ENCODE results near the gene ITK.

The ITK gene

DNA sequence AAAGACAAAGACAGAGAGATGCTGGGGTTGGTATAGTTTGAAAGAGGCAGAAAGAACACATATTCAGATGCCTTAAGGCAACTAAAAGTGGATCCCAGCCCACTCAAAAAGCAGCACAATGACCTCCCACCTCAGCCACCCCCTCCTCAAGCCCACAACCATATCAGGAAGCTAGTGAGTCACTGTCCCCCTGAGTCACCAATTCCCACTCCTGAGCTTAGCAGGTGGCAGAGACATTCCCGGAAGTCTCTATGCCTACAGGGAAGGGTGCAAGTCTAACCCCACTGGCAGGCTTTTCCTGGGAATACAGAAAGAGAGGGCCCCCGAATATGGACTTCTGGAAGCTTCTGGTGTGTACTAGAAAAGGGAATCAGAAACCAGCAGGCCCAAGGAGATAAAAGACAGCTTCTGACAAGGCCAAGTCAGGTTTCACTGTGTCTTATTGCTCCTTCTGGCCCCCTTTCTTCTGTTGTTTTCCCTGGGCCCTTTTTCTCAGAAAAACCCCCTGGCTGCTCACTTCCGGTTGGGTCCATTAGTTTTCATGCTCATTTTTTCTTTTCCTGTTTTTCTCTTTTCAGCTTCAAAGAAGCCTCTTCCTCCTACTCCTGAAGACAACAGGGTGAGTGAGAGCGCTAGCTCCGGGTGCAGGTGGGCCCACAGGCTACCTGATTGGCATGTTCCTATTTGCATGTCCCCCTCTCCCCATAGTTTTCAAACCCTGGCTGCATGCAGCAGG, 36.8 kb downstream of the ITK start:
- DNase-seq (ENCODE audit: low read depth): no peak

GRCh38 chr5:157219491-157220271, 39.0 kb downstream of the ITK start:
- no peak for TF ChIP-seq CTCF (IDR thresholded peaks at IDR 0.05; ENCODE audit: control insufficient read depth, extremely low read depth, insufficient read depth)
- DNase-seq (ENCODE audit: low read depth): no peak
- H3K4me3 ChIP-seq (ENCODE audit: low read depth, low read length): no peak overlapping the region

More for the DNA sequence above, 36.8 kb downstream of the ITK start:
- H3K4me3 ChIP-seq (ENCODE audit: low read depth, low read length): no peak overlapping the region
- TF ChIP-seq CTCF (IDR thresholded peaks at IDR 0.05; ENCODE audit: control insufficient read depth, extremely low read depth, insufficient read depth): no peak

- no peak for DNase-seq (ENCODE audit: low read depth)
- H3K4me3 ChIP-seq (ENCODE audit: low read depth, low read length): no peak overlapping the region
- TF ChIP-seq CTCF (IDR thresholded peaks at IDR 0.05; ENCODE audit: control insufficient read depth, extremely low read depth, insufficient read depth): no peak
Observed at GRCh38 chr5:157221959-157222358, 41.3 kb downstream of the ITK start.

GRCh38 chr5:157222506-157223230, 42.0 kb downstream of the ITK start:
- DNase-seq (ENCODE audit: low read depth): no peak
- no peak for TF ChIP-seq CTCF (IDR thresholded peaks at IDR 0.05; ENCODE audit: control insufficient read depth, extremely low read depth, insufficient read depth)
- no peak overlapping the region for H3K4me3 ChIP-seq (ENCODE audit: low read depth, low read length)

- H3K4me3 ChIP-seq (ENCODE audit: low read depth, low read length): no peak overlapping the region
- no peak for DNase-seq (ENCODE audit: low read depth)
- no peak for TF ChIP-seq CTCF (IDR thresholded peaks at IDR 0.05; ENCODE audit: control insufficient read depth, extremely low read depth, insufficient read depth)
Observed at GRCh38 chr5:157225469-157226422, 45.1 kb downstream of the ITK start.

DNA sequence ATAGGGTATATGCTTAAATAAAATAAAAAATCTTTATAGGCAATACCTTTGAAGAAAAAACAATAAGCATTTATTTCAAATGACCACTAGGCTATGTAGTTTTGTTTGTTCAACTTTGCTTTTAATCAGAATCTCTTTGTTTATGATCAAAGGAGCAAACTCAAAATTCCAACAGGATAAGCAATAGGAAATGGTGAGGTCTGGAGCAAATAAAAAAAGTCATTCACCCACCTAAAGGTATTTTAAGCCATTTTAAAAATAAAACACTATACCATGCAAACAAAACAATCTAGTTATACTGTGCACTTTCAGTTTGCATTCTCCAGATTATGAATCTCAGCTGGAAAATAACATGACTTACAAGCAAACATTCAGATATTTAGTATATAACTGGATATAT, 50.0 kb downstream of the ITK start:
- no peak for TF ChIP-seq CTCF (IDR thresholded peaks at IDR 0.05; ENCODE audit: control insufficient read depth, extremely low read depth, insufficient read depth)
- DNase-seq (ENCODE audit: low read depth): no peak
- H3K4me3 ChIP-seq (ENCODE audit: low read depth, low read length): no peak overlapping the region
